Fibroblast of the aortic adventitia (primary cell): ENCODE results near the gene DACT2. TPM values are rescaled to one million over a fixed set of nuclear protein-coding genes. Genes with fewer than 3 reads are reported as not detected.

Source experiments
- DNase-seq: peaks from one replicate; pipeline ENCODE4 v3.0.0-alpha.2; 2010; ENCODE audit warnings: low read depth
- H3K4me3 ChIP-seq: 2 replicates; pipeline ENCODE4 v1.5.1; 2011; ENCODE audit warnings: low read depth, mild to moderate bottlenecking, control low read depth, low read length, moderate library complexity
- CTCF ChIP-seq: IDR thresholded peaks from 2 replicates; pipeline ENCODE4 v1.5.1; 2011; ENCODE audit warnings: mild to moderate bottlenecking, low read length, control low read depth, inconsistent platforms; ENCODE audit not compliant: insufficient read depth
- total RNA-seq: library from RNA; depleted of rRNA; stranded (reverse); fragments of >200 nt; gene quantifications from 2 replicates; pipeline ENCODE4 v1.2.3, GENCODE V29; 2012; ENCODE audit warnings: low replicate concordance

Gene DACT2
- total RNA-seq, 1 donor, result 0.27 TPM

GRCh38 chr6:168278904-168279303, 40.7 kb downstream of the DACT2 start:
- DNase-seq, result no peak
- TF ChIP-seq CTCF, result no peak
- H3K4me3 ChIP-seq, result no peak overlapping the region

- no peak overlapping the region for H3K4me3 ChIP-seq
- no peak for DNase-seq
- no peak for TF ChIP-seq CTCF
Observed at GRCh38 chr6:168277274-168277669, 42.3 kb downstream of the DACT2 start.

GRCh38 chr6:168276576-168277273, 42.9 kb downstream of the DACT2 start:
- H3K4me3 ChIP-seq, result no peak overlapping the region
- DNase-seq, result no peak
- TF ChIP-seq CTCF, result no peak

GRCh38 chr6:168275168-168275567, 44.4 kb downstream of the DACT2 start:
- H3K4me3 ChIP-seq, result no peak overlapping the region
- DNase-seq, result no peak
- no peak for TF ChIP-seq CTCF

- no peak overlapping the region for H3K4me3 ChIP-seq
- no peak for TF ChIP-seq CTCF
- no peak for DNase-seq
Observed at GRCh38 chr6:168274037-168274952, 45.3 kb downstream of the DACT2 start.

GRCh38 chr6:168273441-168274036, 46.0 kb downstream of the DACT2 start:
- no peak for TF ChIP-seq CTCF
- no peak overlapping the region for H3K4me3 ChIP-seq
- no peak for DNase-seq
